GM23338 (cell line): ENCODE data around the gene APOBEC3A. TPM values are rescaled to one million over a fixed set of nuclear protein-coding genes. Genes with fewer than 3 reads are reported as not detected.

Source experiments
- ATAC-seq: fragments of 200-7000 bp; cut with Tn5 transposase; 3 replicates; pipeline ENCODE4 v1.9.1; 2020
- DNase-seq: peaks from one replicate; pipeline ENCODE4 v3.0.0-alpha.2; 2015; ENCODE audit warnings: low spot score
- H2AFZ ChIP-seq: fragments of 200-600 bp; sonication (generic); 2 replicates; pipeline ENCODE4 v1.8.0; 2016; ENCODE audit warnings: antibody characterized with exemption, mild to moderate bottlenecking, moderate library complexity
- H3F3A ChIP-seq: fragments of 200-600 bp; sonication (generic); replicated peaks from 2 replicates; pipeline ENCODE4 v1.8.0; 2017; ENCODE audit warnings: antibody characterized with exemption, mixed run types, low read depth
- H3K27ac ChIP-seq: fragments of 200-600 bp; sonication (generic); 2 replicates; pipeline ENCODE4 v1.6.1; 2016; ENCODE audit warnings: low read depth
- H3K27me3 ChIP-seq: fragments of 200-600 bp; sonication (generic); 2 replicates; pipeline ENCODE4 v1.8.0; 2016; ENCODE audit warnings: mild to moderate bottlenecking, mixed run types, moderate library complexity; ENCODE audit not compliant: insufficient read depth
- H3K36me3 ChIP-seq: fragments of 200-600 bp; sonication (generic); 2 replicates; pipeline ENCODE4 v1.8.0; 2016; ENCODE audit warnings: mild to moderate bottlenecking; ENCODE audit not compliant: insufficient read depth
- H3K4me1 ChIP-seq: fragments of 200-600 bp; sonication (generic); 2 replicates; pipeline ENCODE4 v1.8.0; 2016; ENCODE audit warnings: mild to moderate bottlenecking, moderate library complexity; ENCODE audit not compliant: insufficient read depth
- H3K4me2 ChIP-seq: fragments of 200-600 bp; sonication (generic); 2 replicates; pipeline ENCODE4 v1.7.1; 2017; ENCODE audit warnings: mixed run types
- H3K4me3 ChIP-seq: fragments of 200-600 bp; sonication (generic); 2 replicates; pipeline ENCODE4 v1.6.1; 2016; ENCODE audit warnings: mixed run types
- H3K79me2 ChIP-seq: fragments of 200-600 bp; sonication (generic); replicated peaks from 2 replicates; pipeline ENCODE4 v1.8.0; 2017; ENCODE audit warnings: mild to moderate bottlenecking; ENCODE audit not compliant: insufficient read depth
- H3K9me2 ChIP-seq: fragments of 200-600 bp; sonication (generic); 2 replicates; pipeline ENCODE4 v1.8.0; 2017; ENCODE audit not compliant: insufficient read depth
- H4K20me1 ChIP-seq: fragments of 200-600 bp; sonication (generic); replicated peaks from 2 replicates; pipeline ENCODE4 v1.8.0; 2017; ENCODE audit warnings: mild to moderate bottlenecking; ENCODE audit not compliant: insufficient read depth
- H3K27ac Mint-ChIP-seq: 2 replicates; pipeline ENCODE4 v1.8.0; 2020; ENCODE audit warnings: inconsistent platforms, mild to moderate bottlenecking, moderate library complexity, mixed read lengths
- H3K27me3 Mint-ChIP-seq: 3 replicates; pipeline ENCODE4 v1.8.0; 2022; ENCODE audit warnings: low read depth, mild to moderate bottlenecking, moderate library complexity, mixed read lengths, inconsistent platforms; ENCODE audit not compliant: insufficient read depth, poor library complexity
- H3K36me3 Mint-ChIP-seq: 3 replicates; pipeline ENCODE4 v1.8.0; 2021; ENCODE audit warnings: low read depth, mild to moderate bottlenecking, inconsistent platforms, moderate library complexity, mixed read lengths
- H3K4me1 Mint-ChIP-seq: 3 replicates; pipeline ENCODE4 v1.8.0; 2020; ENCODE audit warnings: mild to moderate bottlenecking, inconsistent platforms, mixed read lengths
- H3K4me3 Mint-ChIP-seq: 3 replicates; pipeline ENCODE4 v1.8.0; 2021; ENCODE audit warnings: moderate library complexity, mild to moderate bottlenecking, inconsistent platforms, mixed read lengths
- H3K9me3 Mint-ChIP-seq: 3 replicates; pipeline ENCODE4 v1.8.0; 2020; ENCODE audit warnings: moderate library complexity, mild to moderate bottlenecking, inconsistent platforms, mixed read lengths
- EZH2phosphoT487 ChIP-seq: fragments of 200-600 bp; sonication (generic); IDR thresholded peaks from one replicate; pipeline ENCODE4 v1.8.1; 2018; ENCODE audit warnings: antibody characterized with exemption; ENCODE audit not compliant: unreplicated experiment
- JUNB ChIP-seq: IDR thresholded peaks from one replicate; pipeline ENCODE4 v1.6.1; 2016; ENCODE audit warnings: antibody characterized with exemption; ENCODE audit not compliant: unreplicated experiment
- NANOG ChIP-seq: IDR thresholded peaks from 2 replicates; pipeline ENCODE4 v1.6.1; 2016; ENCODE audit warnings: antibody characterized with exemption, borderline replicate concordance
- STAT1 ChIP-seq: IDR thresholded peaks from one replicate; pipeline ENCODE4 v1.6.1; 2016; ENCODE audit warnings: antibody characterized with exemption; ENCODE audit not compliant: unreplicated experiment
- ZNF331 ChIP-seq: fragments of 250-450 bp; sonication (Bioruptor Pico); IDR thresholded peaks from 2 replicates; pipeline ENCODE4 v1.5.0; 2020; ENCODE audit warnings: low read depth, mild to moderate bottlenecking, moderate library complexity
- polyA plus RNA-seq: library from polyadenylated mRNA; unstranded; fragments of >200 nt; fragmentation: Nextera tagmentation; extraction: Ambion mirVana; gene quantifications from 2 replicates; pipeline ENCODE4 v1.2.1, GENCODE V29; 2016
- total RNA-seq: library from RNA; depleted of rRNA; stranded (reverse); fragments of >200 nt; shearing (Covaris generic); gene quantifications from 2 replicates; pipeline ENCODE4 v1.2.3, GENCODE V29; 2014
- TF ChIP-seq, protein P1 (sequence below): IDR thresholded peaks from one replicate; pipeline ENCODE4 v1.6.1; 2018; ENCODE audit warnings: antibody characterized with exemption; ENCODE audit not compliant: unreplicated experiment
- TF ChIP-seq, protein P2 (sequence below), 2 experiments: fragments of 200-600 bp in 1 of 2; sonication (generic) in 1 of 2; conservative IDR thresholded peaks; 2 replicates each; pipeline versions ENCODE4 v1.5.1 to v1.6.1; 2016 to 2017; ENCODE audit warnings: antibody characterized with exemption in 2 of 2, low read depth in 2 of 2, mild to moderate bottlenecking in 2 of 2, moderate library complexity in 1 of 2

The APOBEC3A gene
- total and polyA plus RNA-seq, 2 experiments from 2014 or later = 0.21 TPM; not detected in 1

DNA sequence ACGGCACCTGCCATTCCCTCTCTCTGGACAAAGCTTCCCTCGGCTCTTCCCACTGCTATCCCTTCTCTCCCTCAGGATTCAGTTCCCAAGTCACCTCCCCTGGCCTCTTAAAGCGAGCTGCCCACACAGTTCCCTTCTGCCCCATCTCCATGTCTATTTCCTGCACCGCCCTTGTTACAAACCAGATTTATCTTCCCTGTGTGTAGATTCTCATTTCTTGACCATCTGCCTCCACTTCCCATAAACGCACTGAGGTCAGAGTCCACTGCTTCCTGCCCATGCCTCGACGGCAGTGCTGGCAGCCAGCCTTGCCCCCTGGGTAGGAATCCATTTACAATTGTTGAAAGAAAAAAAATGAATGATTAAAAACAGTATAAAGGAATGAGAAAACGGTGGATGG, 13.1 kb downstream of the APOBEC3A start (continued):
- TF ChIP-seq, protein P1, sequence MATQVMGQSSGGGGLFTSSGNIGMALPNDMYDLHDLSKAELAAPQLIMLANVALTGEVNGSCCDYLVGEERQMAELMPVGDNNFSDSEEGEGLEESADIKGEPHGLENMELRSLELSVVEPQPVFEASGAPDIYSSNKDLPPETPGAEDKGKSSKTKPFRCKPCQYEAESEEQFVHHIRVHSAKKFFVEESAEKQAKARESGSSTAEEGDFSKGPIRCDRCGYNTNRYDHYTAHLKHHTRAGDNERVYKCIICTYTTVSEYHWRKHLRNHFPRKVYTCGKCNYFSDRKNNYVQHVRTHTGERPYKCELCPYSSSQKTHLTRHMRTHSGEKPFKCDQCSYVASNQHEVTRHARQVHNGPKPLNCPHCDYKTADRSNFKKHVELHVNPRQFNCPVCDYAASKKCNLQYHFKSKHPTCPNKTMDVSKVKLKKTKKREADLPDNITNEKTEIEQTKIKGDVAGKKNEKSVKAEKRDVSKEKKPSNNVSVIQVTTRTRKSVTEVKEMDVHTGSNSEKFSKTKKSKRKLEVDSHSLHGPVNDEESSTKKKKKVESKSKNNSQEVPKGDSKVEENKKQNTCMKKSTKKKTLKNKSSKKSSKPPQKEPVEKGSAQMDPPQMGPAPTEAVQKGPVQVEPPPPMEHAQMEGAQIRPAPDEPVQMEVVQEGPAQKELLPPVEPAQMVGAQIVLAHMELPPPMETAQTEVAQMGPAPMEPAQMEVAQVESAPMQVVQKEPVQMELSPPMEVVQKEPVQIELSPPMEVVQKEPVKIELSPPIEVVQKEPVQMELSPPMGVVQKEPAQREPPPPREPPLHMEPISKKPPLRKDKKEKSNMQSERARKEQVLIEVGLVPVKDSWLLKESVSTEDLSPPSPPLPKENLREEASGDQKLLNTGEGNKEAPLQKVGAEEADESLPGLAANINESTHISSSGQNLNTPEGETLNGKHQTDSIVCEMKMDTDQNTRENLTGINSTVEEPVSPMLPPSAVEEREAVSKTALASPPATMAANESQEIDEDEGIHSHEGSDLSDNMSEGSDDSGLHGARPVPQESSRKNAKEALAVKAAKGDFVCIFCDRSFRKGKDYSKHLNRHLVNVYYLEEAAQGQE = no peak
- TF ChIP-seq EZH2phosphoT487 (no peak), NANOG (no peak), ZNF331 (CRISPR knock-in tag) (no peak), STAT1 (no peak)
- TF ChIP-seq, protein P2, sequence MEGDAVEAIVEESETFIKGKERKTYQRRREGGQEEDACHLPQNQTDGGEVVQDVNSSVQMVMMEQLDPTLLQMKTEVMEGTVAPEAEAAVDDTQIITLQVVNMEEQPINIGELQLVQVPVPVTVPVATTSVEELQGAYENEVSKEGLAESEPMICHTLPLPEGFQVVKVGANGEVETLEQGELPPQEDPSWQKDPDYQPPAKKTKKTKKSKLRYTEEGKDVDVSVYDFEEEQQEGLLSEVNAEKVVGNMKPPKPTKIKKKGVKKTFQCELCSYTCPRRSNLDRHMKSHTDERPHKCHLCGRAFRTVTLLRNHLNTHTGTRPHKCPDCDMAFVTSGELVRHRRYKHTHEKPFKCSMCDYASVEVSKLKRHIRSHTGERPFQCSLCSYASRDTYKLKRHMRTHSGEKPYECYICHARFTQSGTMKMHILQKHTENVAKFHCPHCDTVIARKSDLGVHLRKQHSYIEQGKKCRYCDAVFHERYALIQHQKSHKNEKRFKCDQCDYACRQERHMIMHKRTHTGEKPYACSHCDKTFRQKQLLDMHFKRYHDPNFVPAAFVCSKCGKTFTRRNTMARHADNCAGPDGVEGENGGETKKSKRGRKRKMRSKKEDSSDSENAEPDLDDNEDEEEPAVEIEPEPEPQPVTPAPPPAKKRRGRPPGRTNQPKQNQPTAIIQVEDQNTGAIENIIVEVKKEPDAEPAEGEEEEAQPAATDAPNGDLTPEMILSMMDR (conservative IDR thresholded peaks at IDR 0.05; ENCODE audit: low read depth in 2 of 2) = no peak

DNA sequence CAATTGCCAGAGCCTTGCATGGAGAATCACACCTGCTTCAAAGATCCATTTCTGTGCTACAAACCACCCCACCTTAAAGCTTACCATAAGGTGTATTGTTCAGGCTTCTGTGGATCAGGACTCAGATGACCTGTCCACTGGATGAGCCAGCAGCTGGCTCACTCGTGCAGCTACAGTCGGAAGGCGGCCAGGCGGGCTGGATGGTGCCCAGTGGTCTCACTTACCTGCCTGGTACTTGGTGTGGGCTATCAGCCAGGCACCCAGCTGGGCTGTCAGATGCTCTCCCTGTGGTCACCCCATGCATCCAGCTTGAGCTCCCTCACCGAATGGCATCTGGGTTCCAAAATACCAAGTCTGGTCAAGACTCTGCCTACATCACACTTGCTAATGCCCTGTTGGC, 13.8 kb downstream of the APOBEC3A start:
- Mint-ChIP-seq H3K4me3 (no peak overlapping the region), H3K36me3 (peaks cover 15% of the 10 kb centered on the region; the same call in 2 of the 3 replicates), H3K27ac (no peak overlapping the region), H3K9me3 (peaks cover 22% of the 10 kb centered on the region), H3K4me1 (peaks cover 4% of the 10 kb centered on the region; the same call in 2 of the 3 replicates), H3K27me3 (peaks cover 7% of the 10 kb centered on the region)
- no peaks in the 10 kb centered on the region for H4K20me1 ChIP-seq
- H3K27ac ChIP-seq = no peak overlapping the region
- ATAC-seq (no peak), DNase-seq (no peak)
- peaks cover 2% of the 10 kb centered on the region; the same call in 1 of the 2 replicates for H3K36me3 ChIP-seq
- no peaks in the 10 kb centered on the region for H3K4me1 ChIP-seq
- H2AFZ ChIP-seq = no peak overlapping the region
- no peaks in the 10 kb centered on the region for H3F3A ChIP-seq
- no peaks in the 10 kb centered on the region for H3K27me3 ChIP-seq
- no peak overlapping the region for H3K4me2 ChIP-seq
- no peak overlapping the region for H3K4me3 ChIP-seq
- H3K9me2 ChIP-seq = no peaks in the 10 kb centered on the region
- H3K79me2 ChIP-seq = no peaks in the 10 kb centered on the region
- TF ChIP-seq JUNB = no peak
- no peak for TF ChIP-seq ZNF331 (CRISPR knock-in tag)
- no peak for TF ChIP-seq STAT1
- TF ChIP-seq, protein P1 = no peak
